ENCODE measurements around the gene CMBL. TPM values are rescaled to one million over a fixed set of nuclear protein-coding genes. Genes with fewer than 3 reads are reported as not detected.

CMBL gene
- total RNA-seq, 1 experiment from 2014 or later, result 12.6 TPM

- H3K56ac ChIP-seq (ENCODE audit: insufficient read length, low read depth, low read length), result peak overlapping the region; percentile 93
- H2AK5ac ChIP-seq (ENCODE audit: insufficient read length, low read length), result no peak overlapping the region
- H3K9me3 ChIP-seq (ENCODE audit: control insufficient read depth, low read depth, low read length), result no peaks in the 10 kb centered on the region
- peaks cover 4% of the 10 kb centered on the region; the same call in 1 of the 2 replicates for H3K27me3 Mint-ChIP-seq (ENCODE audit: low read depth)
- no peak overlapping the region for H3K4me2 ChIP-seq (ENCODE audit: insufficient read depth, insufficient read length, low read length)
- H4K5ac ChIP-seq (ENCODE audit: insufficient read length, low read depth, low read length), result no peak overlapping the region
- no peak overlapping the region for H2AFZ ChIP-seq (ENCODE audit: low read length)
- no peaks in the 10 kb centered on the region for H3K4me1 ChIP-seq (ENCODE audit: insufficient read depth, low read length)
- H2BK20ac ChIP-seq (ENCODE audit: low read depth, low read length, poor library complexity, severe bottlenecking), result no peak overlapping the region
- H3K23ac ChIP-seq (ENCODE audit: insufficient read length, low read depth, low read length), result no peak overlapping the region
- peaks cover 5 to 16% of the 10 kb centered on the region in 2 experiments for H3K4me1 Mint-ChIP-seq
- H4K8ac ChIP-seq (replicated peaks; ENCODE audit: insufficient read length, low read depth, low read length), result no peak overlapping the region
- H2BK5ac ChIP-seq (ENCODE audit: insufficient read length, low read length), result no peak overlapping the region
- no peak for DNase-seq
- no peak overlapping the region for H3K4ac ChIP-seq (ENCODE audit: low read depth, low read length)
- no peak overlapping the region for H3K14ac ChIP-seq (ENCODE audit: insufficient read depth, low read length)
- no peak overlapping the region for H3K9ac ChIP-seq (ENCODE audit: extremely low read depth, insufficient read length, low read length)
- no peak overlapping the region for H2BK120ac ChIP-seq (ENCODE audit: low read depth, low read length, poor library complexity, severe bottlenecking)
- H3K4me3 Mint-ChIP-seq, result no peak overlapping the region
- H4K91ac ChIP-seq (ENCODE audit: insufficient read length, low read depth, low read length), result no peak overlapping the region
- H3K23me2 ChIP-seq (ENCODE audit: insufficient read length, low read depth, low read length, poor library complexity, severe bottlenecking), result no peaks in the 10 kb centered on the region
- H3K27me3 ChIP-seq (ENCODE audit: insufficient read depth, low read length), result no peaks in the 10 kb centered on the region
- 0 out of 2 replicates have a peak overlapping the region, but pooled peaks have one; percentile 58 for H2BK15ac ChIP-seq (ENCODE audit: low read depth, low read length)
- no CpG with 5 or more reads among the region's 5 CpGs for WGBS (ENCODE audit: extremely low coverage, insufficient read length, low lambda C conversion rate)
- peaks cover 3 to 6% of the 10 kb centered on the region in 2 experiments; a peak in 4 of 5 replicates for H3K9me3 Mint-ChIP-seq
- no peaks in the 10 kb centered on the region for H4K20me1 ChIP-seq (ENCODE audit: control insufficient read depth, insufficient read depth, insufficient read length)
- H2BK12ac ChIP-seq (ENCODE audit: insufficient read length, low read depth, low read length), result no peak overlapping the region
- no peak overlapping the region for H3K27ac ChIP-seq (ENCODE audit: insufficient read length, low read depth, low read length)
- TF ChIP-seq CTCF (conservative IDR thresholded peaks at IDR 0.05), result no peak
- no peak overlapping the region for H3T11ph ChIP-seq (ENCODE audit: low read length)
- H3K36me3 Mint-ChIP-seq (ENCODE audit: insufficient read depth in 1 of 3, low read depth in 3 of 3), result peaks cover 8 to 20% (median 14%) of the 10 kb centered on the region in 3 experiments
- no peak overlapping the region for H3K27ac Mint-ChIP-seq
- no peaks in the 10 kb centered on the region; the same call in 1 of the 2 replicates for H3K79me2 ChIP-seq (ENCODE audit: insufficient read depth, low read length)
- no peak overlapping the region for H3K18ac ChIP-seq (ENCODE audit: insufficient read length, low read depth, low read length)
- H3K79me1 ChIP-seq (ENCODE audit: insufficient read depth, low read depth, low read length, poor library complexity, severe bottlenecking), result no peaks in the 10 kb centered on the region
Observed at GRCh38 chr5:10300246-10300645, 7.5 kb downstream of the CMBL start.
